Fibroblast of mammary gland (primary cell): ENCODE measurements around the gene SMNDC1.
"Not testable (repeated sequence)": the region's sequence is repeated elsewhere in the genome, so short reads cannot be mapped to it uniquely, and the experiment has no call there.

ENCODE experiments used
- DNase-seq: peaks from one replicate; pipeline ENCODE4 v3.0.0-alpha.2; 2010; ENCODE audit warnings: low read depth
- H3K4me3 ChIP-seq: 2 replicates; pipeline ENCODE4 v1.5.1; 2011; ENCODE audit warnings: low read depth, mild to moderate bottlenecking, low read length, moderate library complexity; ENCODE audit not compliant: control insufficient read depth
- TF ChIP-seq, protein P1 (sequence below): conservative IDR thresholded peaks from 2 replicates; pipeline ENCODE4 v1.5.1; 2011; ENCODE audit warnings: low read depth, low read length, inconsistent platforms; ENCODE audit not compliant: control insufficient read depth, insufficient read depth

The SMNDC1 gene

GRCh38 chr10:110258542-110258941 is 46.2 kb downstream of the SMNDC1 start:
- TF ChIP-seq, protein P1, sequence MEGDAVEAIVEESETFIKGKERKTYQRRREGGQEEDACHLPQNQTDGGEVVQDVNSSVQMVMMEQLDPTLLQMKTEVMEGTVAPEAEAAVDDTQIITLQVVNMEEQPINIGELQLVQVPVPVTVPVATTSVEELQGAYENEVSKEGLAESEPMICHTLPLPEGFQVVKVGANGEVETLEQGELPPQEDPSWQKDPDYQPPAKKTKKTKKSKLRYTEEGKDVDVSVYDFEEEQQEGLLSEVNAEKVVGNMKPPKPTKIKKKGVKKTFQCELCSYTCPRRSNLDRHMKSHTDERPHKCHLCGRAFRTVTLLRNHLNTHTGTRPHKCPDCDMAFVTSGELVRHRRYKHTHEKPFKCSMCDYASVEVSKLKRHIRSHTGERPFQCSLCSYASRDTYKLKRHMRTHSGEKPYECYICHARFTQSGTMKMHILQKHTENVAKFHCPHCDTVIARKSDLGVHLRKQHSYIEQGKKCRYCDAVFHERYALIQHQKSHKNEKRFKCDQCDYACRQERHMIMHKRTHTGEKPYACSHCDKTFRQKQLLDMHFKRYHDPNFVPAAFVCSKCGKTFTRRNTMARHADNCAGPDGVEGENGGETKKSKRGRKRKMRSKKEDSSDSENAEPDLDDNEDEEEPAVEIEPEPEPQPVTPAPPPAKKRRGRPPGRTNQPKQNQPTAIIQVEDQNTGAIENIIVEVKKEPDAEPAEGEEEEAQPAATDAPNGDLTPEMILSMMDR: no peak
- no peak for DNase-seq
- no peak overlapping the region for H3K4me3 ChIP-seq

DNA sequence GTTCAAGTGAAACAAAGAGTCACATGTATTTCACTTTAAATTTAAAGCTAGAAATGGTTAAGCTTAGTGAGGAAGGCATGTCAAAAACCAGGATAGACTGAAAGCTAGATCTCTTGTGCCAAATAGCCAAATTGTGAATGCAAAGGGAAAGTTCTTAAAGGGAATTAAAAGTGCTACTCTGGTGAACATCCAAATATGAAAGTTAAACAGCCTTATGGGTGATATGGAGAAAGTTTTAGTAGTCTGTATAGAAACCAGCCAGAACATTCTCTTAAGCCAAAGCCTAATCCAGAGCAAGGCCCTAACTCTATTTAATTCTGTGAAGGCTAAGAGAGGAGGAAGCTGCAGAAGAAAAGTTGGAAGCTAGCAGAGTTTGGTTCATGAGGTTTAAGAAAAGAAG is 50.3 kb downstream of the SMNDC1 start:
- TF ChIP-seq, protein P1: no peak
- H3K4me3 ChIP-seq: no peak overlapping the region
- DNase-seq: no peak

- H3K4me3 ChIP-seq: no peak overlapping the region
- TF ChIP-seq, protein P1: no peak
- no peak for DNase-seq
Measured at GRCh38 chr10:110252151-110252550, 52.6 kb downstream of the SMNDC1 start.

DNA sequence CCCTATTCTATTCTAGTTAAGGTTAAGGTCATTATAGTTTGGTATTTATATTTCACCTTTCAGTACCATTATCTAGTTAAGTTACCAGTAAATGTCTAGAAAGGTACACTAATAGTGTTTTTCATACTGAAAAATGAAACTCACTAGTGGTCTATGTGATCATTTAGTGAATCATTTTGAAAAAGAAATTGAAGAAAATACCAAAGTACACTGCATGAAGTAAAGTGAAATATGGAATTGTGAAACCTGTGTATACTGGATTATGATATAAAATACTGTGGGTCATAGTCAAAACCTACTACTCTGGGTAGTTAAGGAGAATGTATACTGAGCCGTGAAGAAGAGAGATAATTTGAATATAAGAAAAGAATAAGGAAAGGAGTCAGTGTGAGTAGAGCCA is 53.3 kb downstream of the SMNDC1 start:
- DNase-seq, H3K4me3 ChIP-seq: not testable (repeated sequence)

DNA sequence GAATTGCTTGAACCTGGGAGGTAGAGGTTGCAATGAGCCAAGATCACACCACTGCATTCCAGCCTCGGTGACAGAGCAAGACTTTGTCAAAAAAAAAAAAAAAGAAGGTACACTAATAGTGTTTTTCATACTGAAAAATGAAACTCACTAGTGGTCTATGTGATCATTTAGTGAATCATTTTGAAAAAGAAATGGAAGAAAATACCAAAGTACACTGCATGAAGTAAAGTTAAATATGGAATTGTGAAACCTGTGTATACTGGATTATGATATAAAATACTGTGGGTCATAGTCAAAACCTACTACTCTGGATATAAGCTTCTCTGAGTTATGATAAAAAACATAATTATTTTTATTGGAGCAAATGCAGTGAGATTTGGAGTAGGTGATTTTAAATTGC is 55.2 kb downstream of the SMNDC1 start:
- DNase-seq, H3K4me3 ChIP-seq: not testable (repeated sequence)

- H3K4me3 ChIP-seq, DNase-seq: not testable (repeated sequence)
Measured at GRCh38 chr10:110247833-110248232, 56.9 kb downstream of the SMNDC1 start.

DNA sequence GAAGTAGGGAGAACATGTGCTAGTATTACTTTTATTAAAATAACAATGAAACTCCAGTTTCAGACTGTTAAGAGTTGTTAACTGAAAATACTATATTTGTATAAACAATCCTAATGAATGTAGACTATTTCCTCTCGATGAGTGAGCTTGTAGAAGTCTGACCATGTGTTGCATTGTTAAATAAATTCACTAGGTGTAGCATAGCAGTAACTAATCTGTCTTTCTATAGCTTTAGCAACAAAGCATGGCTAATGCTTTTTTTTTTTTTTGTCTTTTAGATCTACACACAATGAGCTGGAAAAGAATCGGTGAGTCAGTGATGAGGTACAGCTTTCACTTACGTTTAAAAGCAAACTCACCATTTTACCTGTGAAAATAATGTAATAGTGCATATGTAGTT is 60.2 kb downstream of the SMNDC1 start:
- TF ChIP-seq, protein P1: no peak
- no peak overlapping the region for H3K4me3 ChIP-seq
- DNase-seq: no peak

GRCh38 chr10:110242511-110242910 is 62.2 kb downstream of the SMNDC1 start:
- TF ChIP-seq, protein P1: no peak
- DNase-seq: no peak
- H3K4me3 ChIP-seq: no peak overlapping the region

- DNase-seq: no peak
- TF ChIP-seq, protein P1: no peak
- no peak overlapping the region for H3K4me3 ChIP-seq
Measured at GRCh38 chr10:110241841-110242240, 62.9 kb downstream of the SMNDC1 start.
